Right lobe of liver (tissue), 6 donors: ENCODE results near the gene KIAA0319L. TPM values are rescaled to one million over a fixed set of nuclear protein-coding genes. Genes with fewer than 3 reads are reported as not detected.

Experiments used
- ATAC-seq, 4 donors: fragments of 200-7000 bp; cut with Tn5 transposase; one replicate each; pipeline ENCODE4 v1.9.1; 2020; ENCODE audit warnings: mild to moderate bottlenecking in 4 of 4, moderate library complexity in 4 of 4
- DNase-seq, 3 donors: peaks; one replicate each; pipeline ENCODE4 v3.0.0-alpha.2; 2020
- H3K27ac ChIP-seq, 3 donors: fragments of 200-600 bp; one replicate each; pipeline ENCODE4 v1.8.0; 2022
- H3K27me3 ChIP-seq, 2 donors: fragments of 200-600 bp; one replicate each; pipeline ENCODE4 v1.8.0; 2022
- H3K36me3 ChIP-seq, 4 donors: fragments of 200-600 bp; sonication (generic) in 1 of 4; one replicate each; pipeline versions ENCODE4 v1.5.1 to v1.8.0; 2017 to 2022; ENCODE audit warnings: control low read depth in 1 of 4
- H3K4me1 ChIP-seq, 4 donors: fragments of 200-600 bp; sonication (generic) in 1 of 4; one replicate each; pipeline versions ENCODE4 v1.5.1 to v1.8.0; 2017 to 2022; ENCODE audit warnings: control low read depth in 1 of 4
- H3K4me3 ChIP-seq, 3 donors: fragments of 200-600 bp; one replicate each; pipeline ENCODE4 v1.8.0; 2022
- H3K9me3 ChIP-seq, 4 donors: fragments of 200-600 bp; sonication (generic) in 1 of 4; one replicate each; pipeline versions ENCODE4 v1.5.1 to v1.8.0; 2017 to 2022; ENCODE audit warnings: control low read depth in 1 of 4
- POLR2A ChIP-seq: fragments of 450-650 bp; IDR thresholded peaks from one replicate; pipeline ENCODE4 v1.6.1; 2017; ENCODE audit warnings: antibody characterized with exemption, mild to moderate bottlenecking
- WGBS: methylation state at CpG from one replicate; pipeline ENCODE4 v1.1.6; 2018; ENCODE audit warnings: low coverage, low lambda C conversion rate; ENCODE audit not compliant: insufficient coverage; ENCODE audit errors: missing lambda C conversion rate; 5-methylcytosine and 5-hydroxymethylcytosine counted together
- intact Hi-C, 2 donors: fragments of 100-400 bp; cut with DNase I; formaldehyde crosslinking; loops; one replicate each; pipeline versions ENCODE4 v1.11.2 to v1.14.1; 2022
- long read RNA-seq: library from polyadenylated mRNA; unstranded; transcript quantifications from one replicate; pipeline ENCODE4 v2.0.0, GENCODE V29; 2019
- total RNA-seq, 6 experiments: library from RNA; depleted of rRNA in 2 of 6; stranded (reverse); fragments of >200 nt in 2 of 6; fragmentation: NEBNext Ultra II Directional in 3 of 6; extraction: Animal tissue kit (Norgen Biotek cat#: 25700) in 3 of 6; gene quantifications; one replicate each; pipeline versions ENCODE4 v1.1.0 to v1.2.4, GENCODE V29; 2016 to 2023
- TF ChIP-seq, protein P1 (sequence below), 4 donors: fragments of 200-600 bp in 3 of 4; fragments of 450-650 bp in 1 of 4; IDR thresholded peaks; one replicate each; pipeline versions ENCODE4 v1.5.1 to v1.8.0; 2016 to 2022; ENCODE audit warnings: antibody characterized with exemption in 4 of 4, mild to moderate bottlenecking in 2 of 4
- donor health status: DM: no; HTN: yes; CAD: no.
- donor health status: DM: no; HTN: no; CAD: no.
- donor health status: DM: no; HTN: no; CAD: no.
- donor health status: DM: no; HTN: yes; CAD: no.
- donor health status: DM: no; HTN: yes; CAD: no.

The KIAA0319L gene
- 10 to 100 TPM; 35.3 to 84.9 (median 54.3) TPM for total RNA-seq
- long read RNA-seq, full-length matches to known transcripts = 1 of 4 reads
- long read RNA-seq, partial matches to known transcripts = 1 of 4 reads
- long read RNA-seq, other reads (novel, unspliced or antisense) = 2 of 4 reads

DNA sequence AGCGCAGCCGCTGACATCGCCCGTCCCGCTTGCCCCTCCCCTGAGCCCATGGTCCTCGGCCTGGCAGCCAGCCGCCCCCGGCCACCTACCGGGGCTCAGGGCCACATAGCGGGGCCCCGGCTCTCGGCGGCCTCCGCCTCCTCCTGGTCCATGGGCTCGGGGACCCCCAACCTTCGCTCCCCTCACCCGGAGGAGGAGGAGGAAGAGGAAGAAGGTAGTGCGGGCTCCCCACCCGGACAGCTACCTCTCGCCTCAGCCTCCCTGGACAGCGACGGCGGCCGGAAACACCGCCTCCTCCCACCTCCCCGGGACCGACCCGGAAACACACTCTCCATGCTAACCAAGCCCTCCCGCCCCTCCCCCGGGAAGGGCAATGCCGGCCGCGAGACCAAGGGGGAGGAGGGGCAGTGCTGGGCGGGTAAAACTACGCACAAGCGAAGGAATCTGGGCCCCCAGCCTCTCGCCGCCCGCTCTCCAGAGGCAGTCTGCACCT, at the start of gene KIAA0319L:
KIAA0319L (minus strand) TSS at position 286 of the 493 bp plus-strand sequence. CDS start 2,912 bp downstream, outside the sequence.
- peaks cover 0 to 47% (median 18%) of the 10 kb centered on the region in 4 donors for H3K4me1 ChIP-seq
- intact Hi-C loops = no loop called here
- peak; percentile 78 to 90 (median 86) for ATAC-seq

GRCh38 chr1:35605867-35606182, 48.6 kb upstream of the KIAA0319L start:
- peaks cover 14 to 81% (median 31%) of the 10 kb centered on the region in 4 donors for H3K36me3 ChIP-seq
- H3K4me1 ChIP-seq = no peaks in the 10 kb centered on the region
- WGBS = 100% methylated on average over 3 of the region's 4 CpGs
- H3K27me3 ChIP-seq = no peaks in the 10 kb centered on the region
- intact Hi-C loops = no loop called here
- TF ChIP-seq, protein P1, sequence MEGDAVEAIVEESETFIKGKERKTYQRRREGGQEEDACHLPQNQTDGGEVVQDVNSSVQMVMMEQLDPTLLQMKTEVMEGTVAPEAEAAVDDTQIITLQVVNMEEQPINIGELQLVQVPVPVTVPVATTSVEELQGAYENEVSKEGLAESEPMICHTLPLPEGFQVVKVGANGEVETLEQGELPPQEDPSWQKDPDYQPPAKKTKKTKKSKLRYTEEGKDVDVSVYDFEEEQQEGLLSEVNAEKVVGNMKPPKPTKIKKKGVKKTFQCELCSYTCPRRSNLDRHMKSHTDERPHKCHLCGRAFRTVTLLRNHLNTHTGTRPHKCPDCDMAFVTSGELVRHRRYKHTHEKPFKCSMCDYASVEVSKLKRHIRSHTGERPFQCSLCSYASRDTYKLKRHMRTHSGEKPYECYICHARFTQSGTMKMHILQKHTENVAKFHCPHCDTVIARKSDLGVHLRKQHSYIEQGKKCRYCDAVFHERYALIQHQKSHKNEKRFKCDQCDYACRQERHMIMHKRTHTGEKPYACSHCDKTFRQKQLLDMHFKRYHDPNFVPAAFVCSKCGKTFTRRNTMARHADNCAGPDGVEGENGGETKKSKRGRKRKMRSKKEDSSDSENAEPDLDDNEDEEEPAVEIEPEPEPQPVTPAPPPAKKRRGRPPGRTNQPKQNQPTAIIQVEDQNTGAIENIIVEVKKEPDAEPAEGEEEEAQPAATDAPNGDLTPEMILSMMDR (IDR thresholded peaks at IDR 0.05) = no peak
- H3K27ac ChIP-seq = no peak overlapping the region
- no peak for ATAC-seq
- no peak for DNase-seq
- H3K9me3 ChIP-seq = no peaks in the 10 kb centered on the region
- H3K4me3 ChIP-seq = no peak overlapping the region

More for the DNA sequence above, at the start of gene KIAA0319L:
- Histone ChIP-seq H3K27me3 (no peaks in the 10 kb centered on the region), H3K27ac (peak within 1 kb of the TSS; percentile 87 to 95 (median 93)), H3K4me3 (peak within 1 kb of the TSS; percentile 93 to 98 (median 96)), H3K9me3 (no peaks in the 10 kb centered on the region), H3K36me3 (peaks cover 0 to 15% (median 3%) of the 10 kb centered on the region in 4 donors)
- WGBS = no CpG with 5 or more reads among the region's 39 CpGs
- TF ChIP-seq, protein P1 (IDR thresholded peaks at IDR 0.05) = no peak
- peak; percentile 79 for TF ChIP-seq POLR2A
- DNase-seq = peak; percentile 92 to 94 (median 93)

GRCh38 chr1:35605071-35605866, 48.1 kb upstream of the KIAA0319L start:
- ATAC-seq = no peak

GRCh38 chr1:35603941-35604340, 46.7 kb upstream of the KIAA0319L start:
- ATAC-seq (no peak), DNase-seq (no peak)
- Histone ChIP-seq H3K4me1 (no peaks in the 10 kb centered on the region), H3K36me3 (peaks cover 14 to 82% (median 28%) of the 10 kb centered on the region in 4 donors), H3K9me3 (no peaks in the 10 kb centered on the region), H3K27me3 (no peaks in the 10 kb centered on the region), H3K27ac (no peak overlapping the region), H3K4me3 (no peak overlapping the region)
- no peak for TF ChIP-seq POLR2A
- TF ChIP-seq, protein P1 (IDR thresholded peaks at IDR 0.05) = no peak
- 79% methylated on average over 4 of the region's 4 CpGs for WGBS
- intact Hi-C loops = no loop called here

More at GRCh38 chr1:35605071-35605866, 48.1 kb upstream of the KIAA0319L start:
- Histone ChIP-seq H3K4me3 (no peak overlapping the region), H3K36me3 (peaks cover 14 to 85% (median 31%) of the 10 kb centered on the region in 4 donors), H3K9me3 (no peaks in the 10 kb centered on the region), H3K27me3 (no peaks in the 10 kb centered on the region), H3K4me1 (no peaks in the 10 kb centered on the region), H3K27ac (no peak overlapping the region)
- WGBS = 92% methylated on average over 6 of the region's 6 CpGs
- intact Hi-C loops = no loop called here
- TF ChIP-seq, protein P1 (IDR thresholded peaks at IDR 0.05) = no peak
- TF ChIP-seq POLR2A = no peak
- DNase-seq = no peak
